PC-3 (cell line): ENCODE measurements around the gene FOXB1. TPM values are rescaled to one million over a fixed set of nuclear protein-coding genes. Genes with fewer than 3 reads are reported as not detected.

Experiments
- ATAC-seq: fragments of 200-7000 bp; cut with Tn5 transposase; 2 replicates; pipeline ENCODE4 v1.9.1; 2020; ENCODE audit warnings: mild to moderate bottlenecking, moderate library complexity
- BruUV-seq: library from RNA; stranded (reverse); fragments of 400-500 nt; replicated peaks from 2 replicates; lab custom pipeline; 2021; lab: Mats Ljungman, UMichigan
- CTCF ChIA-PET: fragments of 300-600 bp; sonication (Branson Sonifier 250); formaldehyde crosslinking; loops from one replicate; lab custom pipeline; 2022; ENCODE audit warnings: antibody characterized with exemption; lab: Charles Lee
- POLR2A ChIA-PET: fragments of 300-600 bp; sonication (Branson Sonifier 250); formaldehyde crosslinking; loops from one replicate; lab custom pipeline; 2022; ENCODE audit warnings: antibody characterized with exemption; ENCODE audit not compliant: unreplicated experiment; lab: Charles Lee
- DNase-seq: peaks from one replicate; pipeline ENCODE4 v3.0.0-alpha.2; 2015
- H2AFZ ChIP-seq: fragments of 300-600 bp; sonication (generic); 2 replicates; pipeline ENCODE4 v1.6.0; 2016; ENCODE audit warnings: antibody characterized with exemption, low read length
- H3F3A ChIP-seq: fragments of 300-600 bp; sonication (generic); one replicate; pipeline ENCODE4 v1.6.0; 2017; ENCODE audit warnings: antibody characterized with exemption, low read length, control low read depth, mild to moderate bottlenecking; ENCODE audit not compliant: unreplicated experiment
- H3K27ac ChIP-seq: fragments of 300-600 bp; sonication (generic); 2 replicates; pipeline ENCODE4 v1.5.1; 2016; ENCODE audit warnings: mild to moderate bottlenecking, low read length
- H3K27me3 ChIP-seq: fragments of 300-600 bp; sonication (generic); 2 replicates; pipeline ENCODE4 v1.6.1; 2016; ENCODE audit warnings: low read length, mixed read lengths
- H3K36me3 ChIP-seq: fragments of 300-600 bp; sonication (generic); 2 replicates; pipeline ENCODE4 v1.6.1; 2016; ENCODE audit warnings: low read depth, mixed run types, low read length, mixed read lengths
- H3K4me1 ChIP-seq: fragments of 300-600 bp; sonication (generic); 2 replicates; pipeline ENCODE4 v1.5.1; 2016; ENCODE audit warnings: low read length; ENCODE audit not compliant: insufficient read depth
- H3K4me2 ChIP-seq: fragments of 300-600 bp; sonication (generic); 2 replicates; pipeline ENCODE4 v1.6.0; 2016; ENCODE audit warnings: low read length
- H3K4me3 ChIP-seq: fragments of 300-600 bp; sonication (generic); 2 replicates; pipeline ENCODE4 v1.5.1; 2016; ENCODE audit warnings: mild to moderate bottlenecking, low read length, mixed read lengths
- H3K79me2 ChIP-seq: fragments of 300-600 bp; sonication (generic); 2 replicates; pipeline ENCODE4 v1.6.1; 2017; ENCODE audit warnings: low read length, mixed read lengths
- H3K9ac ChIP-seq: fragments of 300-600 bp; sonication (generic); 2 replicates; pipeline ENCODE4 v1.6.0; 2016; ENCODE audit warnings: mild to moderate bottlenecking, low read length
- H3K9me2 ChIP-seq: fragments of 300-600 bp; sonication (generic); replicated peaks from 2 replicates; pipeline ENCODE4 v1.6.1; 2016; ENCODE audit warnings: mixed run types, low read length, mixed read lengths
- H3K9me3 ChIP-seq: fragments of 300-600 bp; sonication (generic); 2 replicates; pipeline ENCODE4 v1.6.1; 2016; ENCODE audit warnings: low read length, mixed read lengths
- H4K20me1 ChIP-seq: fragments of 300-600 bp; sonication (generic); 2 replicates; pipeline ENCODE4 v1.6.1; 2016; ENCODE audit warnings: low read length, mixed read lengths
- CTCF ChIP-seq: fragments of 300-600 bp; sonication (generic); conservative IDR thresholded peaks from 2 replicates; pipeline ENCODE4 v1.5.1; 2017; ENCODE audit warnings: antibody characterized with exemption, low read depth, mild to moderate bottlenecking, low read length
- EZH2 ChIP-seq: fragments of 300-600 bp; sonication (generic); IDR thresholded peaks from one replicate; pipeline ENCODE4 v1.6.1; 2017; ENCODE audit warnings: antibody characterized with exemption, mild to moderate bottlenecking, low read length; ENCODE audit not compliant: unreplicated experiment
- EZH2phosphoT487 ChIP-seq: fragments of 300-600 bp; sonication (generic); IDR thresholded peaks from 2 replicates; pipeline ENCODE4 v1.6.1; 2018; ENCODE audit warnings: mild to moderate bottlenecking, antibody characterized with exemption, low read length, borderline replicate concordance
- intact Hi-C: fragments of 100-400 bp; cut with micrococcal nuclease; formaldehyde crosslinking; loops from 2 replicates; pipeline ENCODE4 v1.9.0; 2023
- total RNA-seq: library from RNA; depleted of rRNA; stranded (reverse); fragments of >200 nt; gene quantifications from 2 replicates; pipeline ENCODE4 v1.2.3, GENCODE V29; 2014

The FOXB1 gene
- total RNA-seq, 1 experiment from 2014 or later: not detected

GRCh38 chr15:59998305-59998949, 5.7 kb upstream of the FOXB1 start:
- no peak overlapping the region for H3K27ac ChIP-seq
- no peak for DNase-seq
- peaks cover 5% of the 10 kb centered on the region; the same call in 1 of the 2 replicates for H3K4me1 ChIP-seq
- H4K20me1 ChIP-seq: no peaks in the 10 kb centered on the region
- H3K9me3 ChIP-seq: no peaks in the 10 kb centered on the region
- BruUV-seq: no TSS peak
- POLR2A ChIA-PET: no interaction called here
- H3K27me3 ChIP-seq: peaks cover 89% of the 10 kb centered on the region
- TF ChIP-seq EZH2phosphoT487: no peak
- no peak for TF ChIP-seq EZH2
- no peak for TF ChIP-seq CTCF
- no peaks in the 10 kb centered on the region for H3K9me2 ChIP-seq
- no peak overlapping the region for H3K9ac ChIP-seq
- no peak overlapping the region for H3K4me2 ChIP-seq
- no peak overlapping the region for H2AFZ ChIP-seq
- no peaks in the 10 kb centered on the region for H3K79me2 ChIP-seq
- no peaks in the 10 kb centered on the region for H3K36me3 ChIP-seq
- intact Hi-C loops: loop anchor here (5.0 kb wide), 1 partner anchor 179 kb away; no protein-coding TSS in a partner anchor
- ATAC-seq: no peak
- H3F3A ChIP-seq: no peaks in the 10 kb centered on the region
- CTCF ChIA-PET: no interaction called here
- no peak overlapping the region for H3K4me3 ChIP-seq

- ATAC-seq (no peak), DNase-seq (no peak)
- ChIA-PET CTCF (no interaction called here), POLR2A (no interaction called here)
- peaks cover 5% of the 10 kb centered on the region; the same call in 1 of the 2 replicates for H3K4me1 ChIP-seq
- TF ChIP-seq EZH2: no peak
- no peak for TF ChIP-seq EZH2phosphoT487
- TF ChIP-seq CTCF: no peak
- no peak overlapping the region for H3K27ac ChIP-seq
- H3F3A ChIP-seq: no peaks in the 10 kb centered on the region
- no peaks in the 10 kb centered on the region for H3K36me3 ChIP-seq
- H3K9ac ChIP-seq: no peak overlapping the region
- peaks cover 95% of the 10 kb centered on the region for H3K27me3 ChIP-seq
- H4K20me1 ChIP-seq: no peaks in the 10 kb centered on the region
- H3K4me2 ChIP-seq: no peak overlapping the region
- intact Hi-C loops: loop anchor here (5.0 kb wide), 1 partner anchor 178 kb away; no protein-coding TSS in a partner anchor
- H3K9me3 ChIP-seq: no peaks in the 10 kb centered on the region
- no peaks in the 10 kb centered on the region for H3K9me2 ChIP-seq
- no peak overlapping the region for H3K4me3 ChIP-seq
- no peaks in the 10 kb centered on the region for H3K79me2 ChIP-seq
- H2AFZ ChIP-seq: no peak overlapping the region
- no TSS peak for BruUV-seq
Measured at GRCh38 chr15:59998950-59999611, 5.0 kb upstream of the FOXB1 start.

GRCh38 chr15:59999612-60000112, 4.4 kb upstream of the FOXB1 start:
- no peak for DNase-seq
- Histone ChIP-seq H3K4me1 (peaks cover 5% of the 10 kb centered on the region; the same call in 1 of the 2 replicates), H4K20me1 (no peaks in the 10 kb centered on the region), H3K27me3 (peaks cover 90% of the 10 kb centered on the region), H2AFZ (no peak overlapping the region), H3K9me3 (no peaks in the 10 kb centered on the region), H3K9ac (no peak overlapping the region), H3K36me3 (no peaks in the 10 kb centered on the region), H3K27ac (no peak overlapping the region), H3K79me2 (no peaks in the 10 kb centered on the region), H3F3A (no peaks in the 10 kb centered on the region), H3K4me2 (no peak overlapping the region), H3K9me2 (no peaks in the 10 kb centered on the region), H3K4me3 (no peak overlapping the region)
- CTCF ChIA-PET: no interaction called here
- POLR2A ChIA-PET: no interaction called here
- no peak for ATAC-seq
- TF ChIP-seq EZH2: no peak
- TF ChIP-seq EZH2phosphoT487: no peak
- no peak for TF ChIP-seq CTCF
- intact Hi-C loops: loop anchor here (5.0 to 10.0 kb wide), 2 partner anchors 178 to 325 kb away; no protein-coding TSS in a partner anchor
- BruUV-seq: no TSS peak
